ENCODE results near the gene VCP. TPM values are rescaled to one million over a fixed set of nuclear protein-coding genes. Genes with fewer than 3 reads are reported as not detected.

Gene VCP
- total RNA-seq, 1 donor from 2014 or later = 238 TPM

- Histone ChIP-seq H3K4me1 (no peaks in the 10 kb centered on the region), H3K27me3 (no peaks in the 10 kb centered on the region), H3K9ac (no peak overlapping the region), H3K36me3 (peaks cover 33% of the 10 kb centered on the region), H3K9me3 (ENCODE audit: low read depth) (no peaks in the 10 kb centered on the region), H3K79me2 (ENCODE audit: low read depth) (peaks cover under 1% of the 10 kb centered on the region), H4K20me1 (ENCODE audit: low read depth) (peaks cover 19% of the 10 kb centered on the region), H2AFZ (replicated peaks) (no peak overlapping the region), H3K4me3 (no peak overlapping the region), H3K4me2 (no peak overlapping the region), H3K27ac (no peak overlapping the region), H3F3A (ENCODE audit: low read depth) (peaks cover 33% of the 10 kb centered on the region)
- no peak overlapping the region for H3K4me3 Mint-ChIP-seq
- no peak overlapping the region for H3K27ac Mint-ChIP-seq
- peaks cover 85% of the 10 kb centered on the region for H3K36me3 Mint-ChIP-seq
- no peaks in the 10 kb centered on the region for H3K9me3 Mint-ChIP-seq
- no peaks in the 10 kb centered on the region for H3K27me3 Mint-ChIP-seq (ENCODE audit: insufficient read depth, low read depth)
- no peaks in the 10 kb centered on the region for H3K4me1 Mint-ChIP-seq
- TF ChIP-seq CTCF (IDR thresholded peaks at IDR 0.05) = no peak
- no peak for TF ChIP-seq EZH2phosphoT487 (IDR thresholded peaks at IDR 0.05)
- TF ChIP-seq EZH2 (IDR thresholded peaks at IDR 0.05) = no peak
- no peak for DNase-seq (ENCODE audit: low spot score)
These were observed 13.0 kb downstream of the VCP start for GRCh38 chr9:35059438-35059837.

- Mint-ChIP-seq H3K36me3 (peaks cover 86% of the 10 kb centered on the region), H3K4me3 (no peak overlapping the region), H3K27ac (no peak overlapping the region), H3K4me1 (no peaks in the 10 kb centered on the region), H3K9me3 (peaks cover 3% of the 10 kb centered on the region), H3K27me3 (ENCODE audit: insufficient read depth, low read depth) (no peaks in the 10 kb centered on the region)
- Histone ChIP-seq H3K27ac (no peak overlapping the region), H3F3A (ENCODE audit: low read depth) (peaks cover 49% of the 10 kb centered on the region), H3K27me3 (no peaks in the 10 kb centered on the region), H3K4me3 (no peak overlapping the region), H3K36me3 (peaks cover 24% of the 10 kb centered on the region), H3K9me3 (ENCODE audit: low read depth) (no peaks in the 10 kb centered on the region), H3K79me2 (ENCODE audit: low read depth) (no peaks in the 10 kb centered on the region), H3K9ac (no peak overlapping the region), H2AFZ (replicated peaks) (no peak overlapping the region), H3K4me2 (no peak overlapping the region), H4K20me1 (ENCODE audit: low read depth) (peaks cover 6% of the 10 kb centered on the region), H3K4me1 (no peaks in the 10 kb centered on the region)
- DNase-seq (ENCODE audit: low spot score) = no peak
- no peak for TF ChIP-seq EZH2 (IDR thresholded peaks at IDR 0.05)
These were observed 15.2 kb downstream of the VCP start for GRCh38 chr9:35057271-35057620.

GRCh38 chr9:35056571-35057270 is 15.7 kb downstream of the VCP start:
- peaks cover 4% of the 10 kb centered on the region for H4K20me1 ChIP-seq (ENCODE audit: low read depth)

More at GRCh38 chr9:35056571-35057270, 15.7 kb downstream of the VCP start:
- H3K9me3 Mint-ChIP-seq = peaks cover 3% of the 10 kb centered on the region
- no peak overlapping the region for H3K27ac Mint-ChIP-seq
- peaks cover 24% of the 10 kb centered on the region for H3K36me3 ChIP-seq
- TF ChIP-seq CTCF (IDR thresholded peaks at IDR 0.05) = no peak
- TF ChIP-seq EZH2phosphoT487 (IDR thresholded peaks at IDR 0.05) = no peak
- TF ChIP-seq EZH2 (IDR thresholded peaks at IDR 0.05) = no peak
- H3K36me3 Mint-ChIP-seq = peaks cover 85% of the 10 kb centered on the region
- H3K4me1 ChIP-seq = no peaks in the 10 kb centered on the region
- no peak overlapping the region for H2AFZ ChIP-seq (replicated peaks)
- no peak overlapping the region for H3K9ac ChIP-seq
- no peaks in the 10 kb centered on the region for H3K4me1 Mint-ChIP-seq
- H3K4me2 ChIP-seq = no peak overlapping the region
- peaks cover 49% of the 10 kb centered on the region for H3F3A ChIP-seq (ENCODE audit: low read depth)
- H3K79me2 ChIP-seq (ENCODE audit: low read depth) = no peaks in the 10 kb centered on the region
- no peaks in the 10 kb centered on the region for H3K27me3 ChIP-seq
- no peak for DNase-seq (ENCODE audit: low spot score)
- H3K27ac ChIP-seq = no peak overlapping the region
- no peaks in the 10 kb centered on the region for H3K27me3 Mint-ChIP-seq (ENCODE audit: insufficient read depth, low read depth)
- H3K4me3 Mint-ChIP-seq = no peak overlapping the region
- H3K4me3 ChIP-seq = no peak overlapping the region
- H3K9me3 ChIP-seq (ENCODE audit: low read depth) = no peaks in the 10 kb centered on the region

All from neural progenitor cell (in vitro differentiated cells).